ENCODE results near the gene MED26. TPM values are rescaled to one million over a fixed set of nuclear protein-coding genes. Genes with fewer than 3 reads are reported as not detected.

MED26 gene
- total and polyA plus RNA-seq, 2 of the 13 experiments (the other 11 are each of a cell fraction or from before 2014, with no cell fraction given) = 3.5 to 3.8 TPM

DNA sequence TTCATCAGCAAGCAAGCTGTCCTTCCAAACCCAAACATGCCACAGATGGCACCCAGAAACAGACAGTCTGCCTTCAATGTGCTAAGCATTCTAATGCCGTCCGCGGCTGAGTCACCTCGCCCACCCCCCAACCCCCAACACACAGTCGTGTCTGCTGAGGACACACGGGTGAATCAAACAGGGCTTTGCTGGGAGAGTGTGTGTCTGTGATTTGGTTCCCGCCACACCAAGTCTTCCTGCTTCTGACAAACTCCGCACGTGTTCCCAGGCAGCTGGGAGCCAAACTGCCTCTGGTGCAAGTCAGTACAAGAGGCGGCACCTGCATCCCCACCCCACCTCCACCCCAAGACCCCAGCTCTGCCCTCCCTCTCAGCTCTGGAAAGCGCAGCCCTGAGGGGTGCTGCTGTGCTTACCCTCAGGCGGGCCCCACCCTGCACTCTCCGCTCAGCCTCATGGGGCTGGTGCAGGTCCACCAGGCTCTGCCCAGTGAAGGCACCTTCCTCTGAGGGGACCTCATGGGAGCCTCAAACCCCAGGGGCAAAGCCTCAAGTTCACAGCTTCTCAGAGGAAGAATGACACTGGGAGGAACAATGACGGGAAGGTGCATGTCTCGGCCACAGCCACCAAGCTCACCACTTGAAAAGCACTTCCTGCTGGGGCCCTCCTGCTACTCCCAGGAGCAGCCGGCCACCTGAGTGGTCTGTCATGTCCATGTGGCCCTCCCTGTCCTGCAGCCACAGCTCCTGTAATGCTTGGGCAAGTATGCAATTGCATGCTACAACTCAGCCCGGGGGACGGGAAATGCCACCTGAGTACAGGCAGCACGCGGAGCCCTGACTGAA lies 40.8 kb downstream of the MED26 start:
- 95% methylated on average over 7 of the region's 20 CpGs for whole genome bisulfite sequencing (ENCODE audit: low lambda C conversion rate)
- H3K36me3 ChIP-seq (replicated peaks in 1 of 2; ENCODE audit: control insufficient read depth in 1 of 2, insufficient read depth in 2 of 2, low read length in 2 of 2) = no peaks in the 10 kb centered on the region; a peak in 1 of 5 replicates
- no peak overlapping the region for H3K4me2 ChIP-seq (ENCODE audit: low read depth, low read length)
- peaks cover 9% of the 10 kb centered on the region for H4K20me1 ChIP-seq (ENCODE audit: insufficient read depth, low read length)
- H3K27me3 ChIP-seq (ENCODE audit: control insufficient read depth in 1 of 2, insufficient read depth in 2 of 2, low read length in 2 of 2) = no peaks in the 10 kb centered on the region
- H3K9me3 ChIP-seq (ENCODE audit: low read length) = no peaks in the 10 kb centered on the region
- ChIA-PET CTCF (ENCODE audit: low intra/inter-chr PET ratio, low total read pairs) (no interaction called here), POLR2A (no interaction called here)
- no peak overlapping the region for H3K9ac ChIP-seq (ENCODE audit: insufficient read depth, low read depth, low read length)
- in situ Hi-C loops (cut with HindIII; ENCODE audit: extremely low pct_ligation_motif_present, low pct_unique_long_range_greater_than_20kb) = no loop called here
- no peak for DNase-seq (ENCODE audit: low spot score)
- no peak overlapping the region for H2AFZ ChIP-seq (ENCODE audit: low read length)
- intact Hi-C loops (cut with micrococcal nuclease; ENCODE audit: unreplicated experiment) = no loop called here
- H3K27ac ChIP-seq (ENCODE audit: extremely low read length, insufficient read depth, low read length) = no peak overlapping the region
- H3K4me3 ChIP-seq (replicated peaks in 1 of 3; ENCODE audit: insufficient read depth in 1 of 3, low read depth in 2 of 3, low read length in 3 of 3) = no peak overlapping the region
- no TSS peak for BruUV-seq (replicated peaks)
- no peak for FAIRE-seq
- ATAC-seq = no peak
- H3K79me2 ChIP-seq (ENCODE audit: insufficient read depth, low read length) = peaks cover 84% of the 10 kb centered on the region
- H3K4me1 ChIP-seq (ENCODE audit: insufficient read depth, low read length) = peaks cover 16% of the 10 kb centered on the region
- TF ChIP-seq, protein P1, sequence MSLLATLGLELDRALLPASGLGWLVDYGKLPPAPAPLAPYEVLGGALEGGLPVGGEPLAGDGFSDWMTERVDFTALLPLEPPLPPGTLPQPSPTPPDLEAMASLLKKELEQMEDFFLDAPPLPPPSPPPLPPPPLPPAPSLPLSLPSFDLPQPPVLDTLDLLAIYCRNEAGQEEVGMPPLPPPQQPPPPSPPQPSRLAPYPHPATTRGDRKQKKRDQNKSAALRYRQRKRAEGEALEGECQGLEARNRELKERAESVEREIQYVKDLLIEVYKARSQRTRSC (CRISPR knock-in tag; IDR thresholded peaks at IDR 0.05; ENCODE audit: low read depth) = no peak
- TF ChIP-seq NR2F1 (CRISPR knock-in tag; IDR thresholded peaks at IDR 0.05) (no peak), FOXA3 (CRISPR knock-in tag; IDR thresholded peaks at IDR 0.05) (no peak), SMYD3 (CRISPR knock-in tag; IDR thresholded peaks at IDR 0.05) (no peak), ZNF205 (CRISPR knock-in tag; IDR thresholded peaks at IDR 0.05) (no peak), NKX3-1 (CRISPR knock-in tag; IDR thresholded peaks at IDR 0.05) (no peak), SALL2 (CRISPR knock-in tag; IDR thresholded peaks at IDR 0.05) (no peak), RXRA (CRISPR knock-in tag; IDR thresholded peaks at IDR 0.05) (no peak), CREM (IDR thresholded peaks at IDR 0.05) (no peak), CREM (CRISPR knock-in tag; IDR thresholded peaks at IDR 0.05) (no peak), HMGXB4 (CRISPR knock-in tag; IDR thresholded peaks at IDR 0.05; ENCODE audit: borderline replicate concordance in 1 of 2, low read depth in 1 of 2) (no peak), KMT2B (CRISPR knock-in tag; IDR thresholded peaks at IDR 0.05) (no peak)
- TF ChIP-seq, protein P2, sequence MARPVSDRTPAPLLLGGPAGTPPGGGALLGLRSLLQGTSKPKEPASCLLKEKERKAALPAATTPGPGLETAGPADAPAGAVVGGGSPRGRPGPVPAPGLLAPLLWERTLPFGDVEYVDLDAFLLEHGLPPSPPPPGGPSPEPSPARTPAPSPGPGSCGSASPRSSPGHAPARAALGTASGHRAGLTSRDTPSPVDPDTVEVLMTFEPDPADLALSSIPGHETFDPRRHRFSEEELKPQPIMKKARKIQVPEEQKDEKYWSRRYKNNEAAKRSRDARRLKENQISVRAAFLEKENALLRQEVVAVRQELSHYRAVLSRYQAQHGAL (CRISPR knock-in tag; IDR thresholded peaks at IDR 0.05; ENCODE audit: not compliant biosample characterization) = no peak
- TF ChIP-seq, protein P3, sequence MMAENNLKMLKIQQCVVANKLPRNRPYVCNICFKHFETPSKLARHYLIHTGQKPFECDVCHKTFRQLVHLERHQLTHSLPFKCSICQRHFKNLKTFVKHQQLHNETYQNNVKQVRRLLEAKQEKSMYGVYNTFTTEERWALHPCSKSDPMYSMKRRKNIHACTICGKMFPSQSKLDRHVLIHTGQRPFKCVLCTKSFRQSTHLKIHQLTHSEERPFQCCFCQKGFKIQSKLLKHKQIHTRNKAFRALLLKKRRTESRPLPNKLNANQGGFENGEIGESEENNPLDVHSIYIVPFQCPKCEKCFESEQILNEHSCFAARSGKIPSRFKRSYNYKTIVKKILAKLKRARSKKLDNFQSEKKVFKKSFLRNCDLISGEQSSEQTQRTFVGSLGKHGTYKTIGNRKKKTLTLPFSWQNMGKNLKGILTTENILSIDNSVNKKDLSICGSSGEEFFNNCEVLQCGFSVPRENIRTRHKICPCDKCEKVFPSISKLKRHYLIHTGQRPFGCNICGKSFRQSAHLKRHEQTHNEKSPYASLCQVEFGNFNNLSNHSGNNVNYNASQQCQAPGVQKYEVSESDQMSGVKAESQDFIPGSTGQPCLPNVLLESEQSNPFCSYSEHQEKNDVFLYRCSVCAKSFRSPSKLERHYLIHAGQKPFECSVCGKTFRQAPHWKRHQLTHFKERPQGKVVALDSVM (CRISPR knock-in tag; IDR thresholded peaks at IDR 0.05) = no peak
- TF ChIP-seq, protein P4, sequence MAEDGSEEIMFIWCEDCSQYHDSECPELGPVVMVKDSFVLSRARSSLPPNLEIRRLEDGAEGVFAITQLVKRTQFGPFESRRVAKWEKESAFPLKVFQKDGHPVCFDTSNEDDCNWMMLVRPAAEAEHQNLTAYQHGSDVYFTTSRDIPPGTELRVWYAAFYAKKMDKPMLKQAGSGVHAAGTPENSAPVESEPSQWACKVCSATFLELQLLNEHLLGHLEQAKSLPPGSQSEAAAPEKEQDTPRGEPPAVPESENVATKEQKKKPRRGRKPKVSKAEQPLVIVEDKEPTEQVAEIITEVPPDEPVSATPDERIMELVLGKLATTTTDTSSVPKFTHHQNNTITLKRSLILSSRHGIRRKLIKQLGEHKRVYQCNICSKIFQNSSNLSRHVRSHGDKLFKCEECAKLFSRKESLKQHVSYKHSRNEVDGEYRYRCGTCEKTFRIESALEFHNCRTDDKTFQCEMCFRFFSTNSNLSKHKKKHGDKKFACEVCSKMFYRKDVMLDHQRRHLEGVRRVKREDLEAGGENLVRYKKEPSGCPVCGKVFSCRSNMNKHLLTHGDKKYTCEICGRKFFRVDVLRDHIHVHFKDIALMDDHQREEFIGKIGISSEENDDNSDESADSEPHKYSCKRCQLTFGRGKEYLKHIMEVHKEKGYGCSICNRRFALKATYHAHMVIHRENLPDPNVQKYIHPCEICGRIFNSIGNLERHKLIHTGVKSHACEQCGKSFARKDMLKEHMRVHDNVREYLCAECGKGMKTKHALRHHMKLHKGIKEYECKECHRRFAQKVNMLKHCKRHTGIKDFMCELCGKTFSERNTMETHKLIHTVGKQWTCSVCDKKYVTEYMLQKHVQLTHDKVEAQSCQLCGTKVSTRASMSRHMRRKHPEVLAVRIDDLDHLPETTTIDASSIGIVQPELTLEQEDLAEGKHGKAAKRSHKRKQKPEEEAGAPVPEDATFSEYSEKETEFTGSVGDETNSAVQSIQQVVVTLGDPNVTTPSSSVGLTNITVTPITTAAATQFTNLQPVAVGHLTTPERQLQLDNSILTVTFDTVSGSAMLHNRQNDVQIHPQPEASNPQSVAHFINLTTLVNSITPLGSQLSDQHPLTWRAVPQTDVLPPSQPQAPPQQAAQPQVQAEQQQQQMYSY (CRISPR knock-in tag; IDR thresholded peaks at IDR 0.05) = no peak
